OCI-LY3 (cell line): Measurements from ENCODE around the gene SLAIN1.
"Not testable (repeated sequence)": the region's sequence is repeated elsewhere in the genome, so short reads cannot be mapped to it uniquely, and the experiment has no call there.

Source experiments
- H2AFZ ChIP-seq: fragments of 200-600, 300-600 bp; shearing (Covaris generic); 2 replicates; pipeline ENCODE4 v1.6.0; 2014; ENCODE audit warnings: antibody characterized with exemption, low read depth, low read length
- H3K27ac ChIP-seq: fragments of 200-600, 300-600 bp; sonication (generic); 2 replicates; pipeline ENCODE4 v1.5.1; 2014; ENCODE audit warnings: mild to moderate bottlenecking, low read length, moderate library complexity, mixed read lengths
- H3K27me3 ChIP-seq: fragments of 200-600, 300-600 bp; sonication (generic); 2 replicates; pipeline ENCODE4 v1.6.1; 2014; ENCODE audit warnings: low read depth, low read length, mixed read lengths
- H3K36me3 ChIP-seq: fragments of 200-600, 300-600 bp; sonication (generic); replicated peaks from 2 replicates; pipeline ENCODE3; 2014; ENCODE audit warnings: low read depth, low read length, mixed read lengths
- H3K4me1 ChIP-seq: fragments of 300-600, 200-600 bp; sonication (generic); 2 replicates; pipeline ENCODE4 v1.6.1; 2014; ENCODE audit warnings: low read length, mixed read lengths
- H3K4me2 ChIP-seq: fragments of 200-600, 300-600 bp; sonication (generic); 2 replicates; pipeline ENCODE4 v1.6.1; 2014; ENCODE audit warnings: low read length, mixed read lengths
- H3K4me3 ChIP-seq: fragments of 300-600, 200-600 bp; sonication (generic); 2 replicates; pipeline ENCODE4 v1.5.1; 2014; ENCODE audit warnings: antibody characterized with exemption, mild to moderate bottlenecking, low read length, moderate library complexity
- H3K79me2 ChIP-seq: fragments of 300-600, 200-600 bp; shearing (Covaris generic); 2 replicates; pipeline ENCODE4 v1.6.1; 2014; ENCODE audit warnings: mild to moderate bottlenecking, low read length, mixed read lengths
- H3K9ac ChIP-seq: fragments of 300-600, 200-600 bp; shearing (Covaris generic); 2 replicates; pipeline ENCODE4 v1.6.0; 2014; ENCODE audit warnings: mild to moderate bottlenecking, low read length, moderate library complexity
- H3K9me3 ChIP-seq: fragments of 200-600, 300-600 bp; shearing (Covaris generic); 2 replicates; pipeline ENCODE4 v1.6.1; 2014; ENCODE audit warnings: low read length, mixed read lengths; ENCODE audit not compliant: insufficient read depth
- H4K20me1 ChIP-seq: fragments of 200-600, 300-600 bp; sonication (generic); 2 replicates; pipeline ENCODE4 v1.6.1; 2016; ENCODE audit warnings: low read length, mixed read lengths; ENCODE audit not compliant: insufficient read depth
- EZH2phosphoT487 ChIP-seq: fragments of 200-600 bp; shearing (Covaris generic); IDR thresholded peaks from 2 replicates; pipeline ENCODE4 v1.6.1; 2018; ENCODE audit warnings: antibody characterized with exemption, mixed run types, low read depth
- TF ChIP-seq, protein P1 (sequence below): fragments of 200-600, 300-600 bp; sonication (generic); IDR thresholded peaks from 2 replicates; pipeline ENCODE4 v1.5.1; 2014; ENCODE audit warnings: antibody characterized with exemption, low read length, low read depth

Gene SLAIN1

DNA sequence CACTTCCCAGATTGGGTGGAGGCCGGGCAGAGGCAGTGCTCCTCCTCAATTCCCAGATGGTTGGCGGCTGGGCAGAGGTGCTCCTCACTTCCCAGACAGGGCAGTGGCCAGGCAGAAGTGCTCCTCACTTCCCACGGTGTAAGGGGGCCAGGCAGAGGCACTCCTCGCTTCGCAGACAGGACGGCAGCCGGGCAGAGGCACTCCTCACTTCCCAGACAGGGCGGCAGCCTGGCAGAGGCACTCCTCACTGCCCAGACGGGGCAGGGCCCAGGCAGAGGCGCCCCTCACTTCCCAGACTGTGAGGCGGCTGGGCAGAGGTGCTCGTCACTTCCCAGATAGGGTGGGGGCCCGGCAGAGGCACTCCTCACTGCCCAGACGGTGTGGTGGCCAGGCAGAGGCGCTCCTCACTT lies 36.6 kb upstream of the SLAIN1 start:
- Histone ChIP-seq H3K27me3 (no peaks in the 10 kb centered on the region), H3K4me2 (no peak overlapping the region), H3K36me3 (no peaks in the 10 kb centered on the region), H3K4me1 (peaks cover under 1% of the 10 kb centered on the region; the same call in 1 of the 2 replicates), H3K4me3 (no peak overlapping the region), H3K9ac (no peak overlapping the region), H3K9me3 (no peaks in the 10 kb centered on the region), H2AFZ (no peak overlapping the region), H3K79me2 (no peaks in the 10 kb centered on the region), H3K27ac (no peak overlapping the region), H4K20me1 (no peaks in the 10 kb centered on the region)
- TF ChIP-seq, protein P1, sequence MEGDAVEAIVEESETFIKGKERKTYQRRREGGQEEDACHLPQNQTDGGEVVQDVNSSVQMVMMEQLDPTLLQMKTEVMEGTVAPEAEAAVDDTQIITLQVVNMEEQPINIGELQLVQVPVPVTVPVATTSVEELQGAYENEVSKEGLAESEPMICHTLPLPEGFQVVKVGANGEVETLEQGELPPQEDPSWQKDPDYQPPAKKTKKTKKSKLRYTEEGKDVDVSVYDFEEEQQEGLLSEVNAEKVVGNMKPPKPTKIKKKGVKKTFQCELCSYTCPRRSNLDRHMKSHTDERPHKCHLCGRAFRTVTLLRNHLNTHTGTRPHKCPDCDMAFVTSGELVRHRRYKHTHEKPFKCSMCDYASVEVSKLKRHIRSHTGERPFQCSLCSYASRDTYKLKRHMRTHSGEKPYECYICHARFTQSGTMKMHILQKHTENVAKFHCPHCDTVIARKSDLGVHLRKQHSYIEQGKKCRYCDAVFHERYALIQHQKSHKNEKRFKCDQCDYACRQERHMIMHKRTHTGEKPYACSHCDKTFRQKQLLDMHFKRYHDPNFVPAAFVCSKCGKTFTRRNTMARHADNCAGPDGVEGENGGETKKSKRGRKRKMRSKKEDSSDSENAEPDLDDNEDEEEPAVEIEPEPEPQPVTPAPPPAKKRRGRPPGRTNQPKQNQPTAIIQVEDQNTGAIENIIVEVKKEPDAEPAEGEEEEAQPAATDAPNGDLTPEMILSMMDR: no peak

DNA sequence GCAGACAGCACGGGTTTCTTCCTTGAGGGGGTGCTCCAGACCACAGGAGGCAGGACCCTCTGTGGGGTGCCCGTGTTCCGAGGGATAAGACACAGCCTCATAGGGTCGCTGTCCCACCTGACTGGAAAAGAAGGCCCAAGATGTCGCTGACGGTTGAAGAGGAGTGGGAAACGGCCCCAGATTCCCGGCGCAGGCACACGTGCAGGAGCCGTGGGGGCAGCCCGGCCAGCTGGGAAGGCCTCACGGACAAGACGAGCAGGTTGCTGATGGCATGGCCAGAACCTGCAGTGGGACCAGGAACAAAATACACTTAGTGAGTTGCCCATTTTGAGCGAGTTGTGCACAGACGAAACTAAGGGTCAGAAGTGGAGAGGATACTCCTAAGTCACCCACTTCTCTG lies 35.2 kb upstream of the SLAIN1 start:
- H4K20me1 ChIP-seq, H3K4me1 ChIP-seq, H3K9me3 ChIP-seq, H3K9ac ChIP-seq, H3K27ac ChIP-seq, H3K4me2 ChIP-seq, H3K4me3 ChIP-seq, H3K36me3 ChIP-seq, H3K27me3 ChIP-seq, H2AFZ ChIP-seq, H3K79me2 ChIP-seq: not testable (repeated sequence)

DNA sequence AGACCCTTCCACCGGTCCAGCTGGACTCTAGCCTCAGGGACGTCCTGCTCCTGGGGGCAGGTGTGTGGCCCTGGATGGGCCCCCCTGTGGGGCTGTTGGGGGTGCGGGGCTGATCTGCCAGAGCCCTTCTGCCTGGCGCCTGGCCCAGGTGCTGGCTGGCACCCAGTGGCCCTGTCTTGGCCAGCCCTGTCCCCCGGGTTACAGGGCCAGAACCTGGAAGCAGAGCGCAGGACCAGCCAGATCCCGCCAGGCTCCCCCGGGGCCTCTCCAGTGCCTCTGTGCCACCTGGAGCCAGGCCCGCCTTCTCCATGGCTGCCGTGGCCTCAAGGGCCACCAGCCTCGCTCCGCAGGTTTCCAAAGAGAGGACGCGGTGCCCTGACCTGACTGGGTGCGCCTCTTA lies 34.7 kb upstream of the SLAIN1 start:
- not testable (repeated sequence) for H3K27me3 ChIP-seq, H2AFZ ChIP-seq, H3K27ac ChIP-seq, H3K4me3 ChIP-seq, H3K4me1 ChIP-seq, H3K36me3 ChIP-seq, H4K20me1 ChIP-seq, H3K9me3 ChIP-seq, H3K9ac ChIP-seq, H3K79me2 ChIP-seq, H3K4me2 ChIP-seq

GRCh38 chr13:77674852-77675251 lies 22.6 kb upstream of the SLAIN1 start:
- H3K36me3 ChIP-seq: no peaks in the 10 kb centered on the region
- no peak for TF ChIP-seq EZH2phosphoT487
- TF ChIP-seq, protein P1: no peak
- H3K27ac ChIP-seq: no peak overlapping the region
- no peaks in the 10 kb centered on the region for H3K79me2 ChIP-seq
- H3K27me3 ChIP-seq: peaks cover 9% of the 10 kb centered on the region
- H3K4me1 ChIP-seq: no peaks in the 10 kb centered on the region
- H3K9ac ChIP-seq: no peak overlapping the region
- no peaks in the 10 kb centered on the region for H3K9me3 ChIP-seq
- H3K4me2 ChIP-seq: no peak overlapping the region
- no peak overlapping the region for H3K4me3 ChIP-seq
- no peak overlapping the region for H2AFZ ChIP-seq
- H4K20me1 ChIP-seq: no peaks in the 10 kb centered on the region

- Histone ChIP-seq H3K4me3 (no peak overlapping the region), H4K20me1 (no peaks in the 10 kb centered on the region), H3K4me2 (no peak overlapping the region), H3K36me3 (no peaks in the 10 kb centered on the region), H3K27me3 (peaks cover 5% of the 10 kb centered on the region; the same call in 1 of the 2 replicates), H2AFZ (no peak overlapping the region; the same call in 1 of the 2 replicates), H3K79me2 (no peaks in the 10 kb centered on the region), H3K27ac (no peak overlapping the region), H3K9me3 (no peaks in the 10 kb centered on the region), H3K4me1 (no peaks in the 10 kb centered on the region), H3K9ac (no peak overlapping the region)
- TF ChIP-seq, protein P1: no peak
- no peak for TF ChIP-seq EZH2phosphoT487
Observed at GRCh38 chr13:77678691-77679235, 18.7 kb upstream of the SLAIN1 start.
